Immature natural killer cell (primary cell): ENCODE results near the gene SLC12A4. TPM values are rescaled to one million over a fixed set of nuclear protein-coding genes. Genes with fewer than 3 reads are reported as not detected.

Experiments
- DNase-seq, 3 donors: peaks; one replicate each; pipeline ENCODE4 v3.0.0; 2022; ENCODE audit warnings: mixed read lengths in 1 of 3
- H3K27ac Mint-ChIP-seq, 6 donors: one replicate each; pipeline ENCODE4 v1.8.0; 2020; ENCODE audit warnings: mixed read lengths in 6 of 6, mild to moderate bottlenecking in 5 of 6, inconsistent platforms in 4 of 6, moderate library complexity in 3 of 6
- H3K27me3 Mint-ChIP-seq, 3 donors: one replicate each; pipeline ENCODE4 v1.8.0; 2020 to 2021; ENCODE audit warnings: low read depth in 3 of 3, mild to moderate bottlenecking in 3 of 3, mixed read lengths in 3 of 3, moderate library complexity in 3 of 3, inconsistent platforms in 1 of 3
- H3K36me3 Mint-ChIP-seq, 3 donors: one replicate each; pipeline ENCODE4 v1.8.0; 2020; ENCODE audit warnings: mixed read lengths in 3 of 3, inconsistent platforms in 2 of 3, mild to moderate bottlenecking in 2 of 3
- H3K4me1 Mint-ChIP-seq, 2 donors: one replicate each; pipeline ENCODE4 v1.8.0; 2020; ENCODE audit warnings: inconsistent platforms in 2 of 2, mild to moderate bottlenecking in 2 of 2, mixed read lengths in 2 of 2, moderate library complexity in 1 of 2
- H3K4me3 Mint-ChIP-seq, 5 donors: one replicate each; pipeline ENCODE4 v1.8.0; 2020; ENCODE audit warnings: mild to moderate bottlenecking in 5 of 5, mixed read lengths in 5 of 5, inconsistent platforms in 3 of 5, moderate library complexity in 3 of 5
- H3K9me3 Mint-ChIP-seq, 6 donors: one replicate each; pipeline ENCODE4 v1.8.0; 2020; ENCODE audit warnings: mild to moderate bottlenecking in 6 of 6, mixed read lengths in 6 of 6, inconsistent platforms in 4 of 6, moderate library complexity in 3 of 6
- polyA plus RNA-seq, 3 donors: library from polyadenylated mRNA; unstranded; fragments of 300-500 nt; fragmentation: Illumina TruSeq; gene quantifications; one replicate each; pipeline ENCODE4 v1.2.3, GENCODE V29; 2021

SLC12A4 gene
- polyA plus RNA-seq, 3 donors from 2014 or later = 5.1 to 10.5 (median 6.6) TPM

- DNase-seq = no peak
- Mint-ChIP-seq H3K4me1 (peaks cover 2% of the 10 kb centered on the region in 2 donors), H3K4me3 (no peak overlapping the region), H3K9me3 (no peaks in the 10 kb centered on the region), H3K27me3 (peaks cover 0 to 1% (median 0%) of the 10 kb centered on the region in 3 donors), H3K27ac (no peak overlapping the region), H3K36me3 (no peaks in the 10 kb centered on the region)
These were observed 21.4 kb downstream of the SLC12A4 start for GRCh38 chr16:67946966-67947558.

GRCh38 chr16:67946128-67946569 is 22.3 kb downstream of the SLC12A4 start:
- DNase-seq = no peak
- H3K4me1 Mint-ChIP-seq = peaks cover 9 to 10% of the 10 kb centered on the region in 2 donors
- no peaks in the 10 kb centered on the region for H3K36me3 Mint-ChIP-seq
- H3K27me3 Mint-ChIP-seq = peaks cover 0 to 3% (median 0%) of the 10 kb centered on the region in 3 donors
- H3K9me3 Mint-ChIP-seq = no peaks in the 10 kb centered on the region
- H3K27ac Mint-ChIP-seq = no peak overlapping the region
- no peak overlapping the region for H3K4me3 Mint-ChIP-seq

GRCh38 chr16:67945392-67945933 is 23.0 kb downstream of the SLC12A4 start:
- no peak overlapping the region for H3K27ac Mint-ChIP-seq

GRCh38 chr16:67944690-67945391 is 23.6 kb downstream of the SLC12A4 start:
- Mint-ChIP-seq H3K27ac (no peak overlapping the region), H3K36me3 (no peaks in the 10 kb centered on the region), H3K4me1 (peaks cover 18% of the 10 kb centered on the region in 2 donors), H3K27me3 (peaks cover 0 to 4% (median 0%) of the 10 kb centered on the region in 3 donors), H3K4me3 (no peak overlapping the region), H3K9me3 (no peaks in the 10 kb centered on the region)
- no peak for DNase-seq

More at GRCh38 chr16:67945392-67945933, 23.0 kb downstream of the SLC12A4 start:
- H3K27me3 Mint-ChIP-seq = peaks cover 0 to 3% (median 0%) of the 10 kb centered on the region in 3 donors
- no peaks in the 10 kb centered on the region for H3K36me3 Mint-ChIP-seq
- no peaks in the 10 kb centered on the region for H3K9me3 Mint-ChIP-seq
- no peak for DNase-seq
- H3K4me3 Mint-ChIP-seq = no peak overlapping the region
- peaks cover 11 to 12% of the 10 kb centered on the region in 2 donors for H3K4me1 Mint-ChIP-seq

- no peak for DNase-seq
- no peaks in the 10 kb centered on the region for H3K36me3 Mint-ChIP-seq
- H3K4me1 Mint-ChIP-seq = peaks cover 19 to 22% of the 10 kb centered on the region in 2 donors
- no peak within 1 kb of the TSS for H3K27ac Mint-ChIP-seq
- no peaks in the 10 kb centered on the region for H3K9me3 Mint-ChIP-seq
- H3K27me3 Mint-ChIP-seq = peaks cover 0 to 6% (median 0%) of the 10 kb centered on the region in 3 donors
- no peak within 1 kb of the TSS for H3K4me3 Mint-ChIP-seq
These were observed 24.6 kb downstream of the SLC12A4 start, which contains the start of gene LCAT for GRCh38 chr16:67943619-67944504. LCAT (minus strand) TSS chr16:67944120; CDS start chr16:67944101, 19 bp downstream.

GRCh38 chr16:67943256-67943618 is 25.2 kb downstream of the SLC12A4 start:
- Mint-ChIP-seq H3K4me3 (no peak overlapping the region), H3K9me3 (no peaks in the 10 kb centered on the region), H3K4me1 (peaks cover 19 to 22% of the 10 kb centered on the region in 2 donors), H3K27ac (no peak overlapping the region), H3K27me3 (peaks cover 0 to 6% (median 0%) of the 10 kb centered on the region in 3 donors), H3K36me3 (no peaks in the 10 kb centered on the region)
- no peak for DNase-seq

GRCh38 chr16:67942510-67943255 is 25.8 kb downstream of the SLC12A4 start:
- Mint-ChIP-seq H3K4me1 (peaks cover 19 to 22% of the 10 kb centered on the region in 2 donors), H3K36me3 (no peaks in the 10 kb centered on the region), H3K27ac (no peak overlapping the region), H3K27me3 (peaks cover 0 to 5% (median 0%) of the 10 kb centered on the region in 3 donors), H3K4me3 (no peak overlapping the region), H3K9me3 (no peaks in the 10 kb centered on the region)
- no peak for DNase-seq

GRCh38 chr16:67942200-67942509 is 26.3 kb downstream of the SLC12A4 start:
- Mint-ChIP-seq H3K27me3 (peaks cover 0 to 5% (median 0%) of the 10 kb centered on the region in 3 donors), H3K9me3 (no peaks in the 10 kb centered on the region), H3K36me3 (no peaks in the 10 kb centered on the region), H3K27ac (peak overlapping the region in 1 of 6 donors; percentile 57), H3K4me1 (peaks cover 22 to 26% of the 10 kb centered on the region in 2 donors), H3K4me3 (no peak overlapping the region)
- peak; percentile 29 to 38 (median 31) for DNase-seq

- Mint-ChIP-seq H3K27ac (peak overlapping the region in 2 of 6 donors; percentile 45), H3K4me3 (no peak overlapping the region), H3K9me3 (no peaks in the 10 kb centered on the region), H3K4me1 (peaks cover 27 to 32% of the 10 kb centered on the region in 2 donors), H3K36me3 (peaks cover 0 to 3% (median 0%) of the 10 kb centered on the region in 3 donors), H3K27me3 (peaks cover 0 to 9% (median 3%) of the 10 kb centered on the region in 3 donors)
- no peak for DNase-seq
These were observed 26.8 kb downstream of the SLC12A4 start for GRCh38 chr16:67941469-67942199.

- H3K27me3 Mint-ChIP-seq = peaks cover 3 to 17% (median 10%) of the 10 kb centered on the region in 3 donors
- H3K4me1 Mint-ChIP-seq = peaks cover 29 to 35% of the 10 kb centered on the region in 2 donors
- DNase-seq = no peak
- no peaks in the 10 kb centered on the region for H3K9me3 Mint-ChIP-seq
- H3K36me3 Mint-ChIP-seq = peaks cover 0 to 7% (median 4%) of the 10 kb centered on the region in 3 donors
- peak overlapping the region in 4 of 6 donors; percentile 40 to 80 (median 54) for H3K27ac Mint-ChIP-seq
- peak overlapping the region in 1 of 5 donors; percentile 8 for H3K4me3 Mint-ChIP-seq
These were observed 27.9 kb downstream of the SLC12A4 start for GRCh38 chr16:67940446-67941089.

- Mint-ChIP-seq H3K27me3 (peaks cover 3 to 17% (median 11%) of the 10 kb centered on the region in 3 donors), H3K27ac (peak overlapping the region in 5 of 6 donors; percentile 34 to 80 (median 53)), H3K9me3 (no peaks in the 10 kb centered on the region), H3K4me1 (peaks cover 37 to 43% of the 10 kb centered on the region in 2 donors), H3K36me3 (peaks cover 0 to 15% (median 11%) of the 10 kb centered on the region in 3 donors), H3K4me3 (peak overlapping the region in 1 of 5 donors; percentile 8)
- peak; percentile 19 to 32 (median 26) for DNase-seq
These were observed 28.7 kb downstream of the SLC12A4 start for GRCh38 chr16:67939507-67940445.
